IMR-90 (cell line): ENCODE measurements around the gene CCDC70. TPM values are rescaled to one million over a fixed set of nuclear protein-coding genes. Genes with fewer than 3 reads are reported as not detected.

Source experiments
- ATAC-seq: fragments of 200-7000 bp; cut with Tn5 transposase; 2 replicates; pipeline ENCODE4 v1.9.1; 2020; ENCODE audit warnings: low read depth, mild to moderate bottlenecking, moderate library complexity
- BruUV-seq: library from RNA; stranded (reverse); fragments of 400-500 nt; replicated peaks from 2 replicates; lab custom pipeline; 2021; lab: Mats Ljungman, UMichigan
- CTCF ChIA-PET: fragments of 300-600 bp; formaldehyde crosslinking; extraction: SDS; loops from one replicate; lab custom pipeline; 2021; ENCODE audit warnings: antibody characterized with exemption; lab: Yijun Ruan, JAX
- POLR2A ChIA-PET: fragments of 300-600 bp; sonication (Branson Sonifier 250); formaldehyde crosslinking; loops from one replicate; lab custom pipeline; 2022; ENCODE audit warnings: antibody characterized with exemption; ENCODE audit not compliant: unreplicated experiment; lab: Charles Lee
- DNase-seq: peaks from one replicate; pipeline ENCODE4 v3.0.0; 2013
- H2AFZ ChIP-seq: replicated peaks from 2 replicates; pipeline ENCODE3; 2013; ENCODE audit warnings: low read length, mild to moderate bottlenecking; ENCODE audit not compliant: poor library complexity
- H2AK5ac ChIP-seq: 2 replicates; pipeline ENCODE4 v1.6.1; 2013; ENCODE audit warnings: low read depth, low read length, inconsistent platforms
- H2AK9ac ChIP-seq: replicated peaks from 2 replicates; pipeline ENCODE3; 2013; ENCODE audit warnings: mild to moderate bottlenecking, low read depth, low read length, moderate library complexity; ENCODE audit not compliant: poor library complexity
- H2BK120ac ChIP-seq: 2 replicates; pipeline ENCODE4 v1.6.1; 2013; ENCODE audit warnings: low read depth, low read length, inconsistent platforms
- H2BK15ac ChIP-seq: 3 replicates; pipeline ENCODE4 v1.6.1; 2013; ENCODE audit warnings: low read depth, low read length, inconsistent platforms
- H2BK20ac ChIP-seq: 2 replicates; pipeline ENCODE4 v1.6.1; 2013; ENCODE audit warnings: low read depth, mild to moderate bottlenecking, inconsistent platforms, low read length, moderate library complexity
- H2BK5ac ChIP-seq: 2 replicates; pipeline ENCODE4 v1.6.1; 2013; ENCODE audit warnings: mild to moderate bottlenecking, low read depth, low read length, inconsistent platforms; ENCODE audit not compliant: poor library complexity, severe bottlenecking
- H3K14ac ChIP-seq: replicated peaks from 2 replicates; pipeline ENCODE4 v1.6.1; 2013; ENCODE audit warnings: low read depth, low read length, inconsistent platforms
- H3K18ac ChIP-seq: 2 replicates; pipeline ENCODE4 v1.6.1; 2013; ENCODE audit warnings: low read depth, low read length, control low read depth
- H3K23ac ChIP-seq: 2 replicates; pipeline ENCODE4 v1.6.1; 2013; ENCODE audit warnings: low read depth, low read length, inconsistent platforms
- H3K27ac ChIP-seq: 2 replicates; pipeline ENCODE4 v1.5.1; 2013; ENCODE audit warnings: mild to moderate bottlenecking, control low read depth, low read length; ENCODE audit not compliant: insufficient read depth
- H3K27me3 ChIP-seq: 2 replicates; pipeline ENCODE4 v1.6.1; 2013; ENCODE audit warnings: low read length; ENCODE audit not compliant: control insufficient read depth, insufficient read depth
- H3K36me3 ChIP-seq: 2 replicates; pipeline ENCODE4 v1.6.1; 2013; ENCODE audit warnings: low read length, mixed read lengths; ENCODE audit not compliant: control insufficient read depth, insufficient read depth
- H3K4ac ChIP-seq: 2 replicates; pipeline ENCODE4 v1.6.1; 2013; ENCODE audit warnings: low read depth, low read length, inconsistent platforms
- H3K4me1 ChIP-seq: 2 replicates; pipeline ENCODE4 v1.6.1; 2013; ENCODE audit warnings: low read length, mixed read lengths; ENCODE audit not compliant: control insufficient read depth, insufficient read depth
- H3K4me2 ChIP-seq: 2 replicates; pipeline ENCODE4 v1.6.1; 2013; ENCODE audit warnings: low read depth, mild to moderate bottlenecking, control low read depth, low read length, moderate library complexity
- H3K4me3 ChIP-seq: 2 replicates; pipeline ENCODE4 v1.5.1; 2013; ENCODE audit warnings: low read depth, mild to moderate bottlenecking, control low read depth, low read length, moderate library complexity; ENCODE audit not compliant: insufficient read depth
- H3K56ac ChIP-seq: 2 replicates; pipeline ENCODE4 v1.6.1; 2013; ENCODE audit warnings: low read length, inconsistent platforms; ENCODE audit not compliant: insufficient read depth; ENCODE audit errors: extremely low read depth
- H3K79me1 ChIP-seq, 2 experiments: 2 replicates each; pipeline ENCODE4 v1.6.1; 2013; ENCODE audit warnings: low read length in 2 of 2, inconsistent platforms in 1 of 2, low read depth in 1 of 2
- H3K9ac ChIP-seq: 2 replicates; pipeline ENCODE4 v1.6.1; 2013; ENCODE audit warnings: low read depth, low read length, control low read depth
- H3K9me1 ChIP-seq: 2 replicates; pipeline ENCODE4 v1.6.1; 2013; ENCODE audit warnings: low read length, inconsistent platforms; ENCODE audit not compliant: insufficient read depth
- H3K9me3 ChIP-seq: 2 replicates; pipeline ENCODE4 v1.6.1; 2013; ENCODE audit warnings: low read length; ENCODE audit not compliant: control insufficient read depth, insufficient read depth
- H4K20me1 ChIP-seq: 2 replicates; pipeline ENCODE4 v1.6.1; 2013; ENCODE audit warnings: low read length, inconsistent platforms; ENCODE audit not compliant: insufficient read depth
- H4K5ac ChIP-seq: 2 replicates; pipeline ENCODE4 v1.6.1; 2013; ENCODE audit warnings: mild to moderate bottlenecking, low read depth, low read length, control low read depth
- H4K8ac ChIP-seq, 2 experiments: 2 replicates each; pipeline ENCODE4 v1.6.1; 2013; ENCODE audit warnings: low read depth in 2 of 2, low read length in 2 of 2, control low read depth in 1 of 2, inconsistent platforms in 1 of 2
- H4K91ac ChIP-seq: 2 replicates; pipeline ENCODE4 v1.6.1; 2013; ENCODE audit warnings: low read depth, low read length, inconsistent platforms; ENCODE audit not compliant: insufficient read depth
- BHLHE40 ChIP-seq: fragments of 150-350 bp; IDR thresholded peaks from 2 replicates; pipeline ENCODE4 v1.6.1; 2016; ENCODE audit warnings: mild to moderate bottlenecking, low read depth, low read length
- CEBPB ChIP-seq: IDR thresholded peaks from 2 replicates; pipeline ENCODE4 v1.6.1; 2012; ENCODE audit warnings: low read depth, low read length, improper control_type of control experiment
- CHD1 ChIP-seq: IDR thresholded peaks from 2 replicates; pipeline ENCODE4 v1.6.1; 2012; ENCODE audit warnings: low read depth, low read length, improper control_type of control experiment
- CTCF ChIP-seq: conservative IDR thresholded peaks from 2 replicates; pipeline ENCODE4 v1.5.1; 2012; ENCODE audit warnings: mild to moderate bottlenecking, low read depth, low read length, improper control_type of control experiment
- ELK1 ChIP-seq: fragments of 150-350 bp; IDR thresholded peaks from 2 replicates; pipeline ENCODE4 v1.6.1; 2016; ENCODE audit warnings: low read depth, mild to moderate bottlenecking, low read length, moderate library complexity, borderline replicate concordance
- FOS ChIP-seq: fragments of 150-350 bp; IDR thresholded peaks from 2 replicates; pipeline ENCODE4 v1.6.1; 2016; ENCODE audit warnings: low read depth, low read length
- MAFK ChIP-seq: IDR thresholded peaks from 2 replicates; pipeline ENCODE4 v1.6.1; 2012; ENCODE audit warnings: low read depth, low read length, improper control_type of control experiment
- MAZ ChIP-seq: IDR thresholded peaks from 2 replicates; pipeline ENCODE4 v1.6.1; 2012; ENCODE audit warnings: low read depth, mild to moderate bottlenecking, low read length, improper control_type of control experiment, moderate library complexity, borderline replicate concordance
- MXI1 ChIP-seq: IDR thresholded peaks from 2 replicates; pipeline ENCODE4 v1.6.1; 2012; ENCODE audit warnings: low read depth, mild to moderate bottlenecking, low read length, moderate library complexity, borderline replicate concordance
- NFE2L2 ChIP-seq: fragments of 150-350 bp; IDR thresholded peaks from 2 replicates; pipeline ENCODE4 v1.6.1; 2016; ENCODE audit warnings: low read depth, mild to moderate bottlenecking, low read length
- POLR2A ChIP-seq: IDR thresholded peaks from 2 replicates; pipeline ENCODE4 v1.6.1; 2012; ENCODE audit warnings: mild to moderate bottlenecking, low read depth, low read length
- RCOR1 ChIP-seq: IDR thresholded peaks from 2 replicates; pipeline ENCODE4 v1.6.1; 2012; ENCODE audit warnings: mild to moderate bottlenecking, low read length, improper control_type of control experiment; ENCODE audit not compliant: insufficient replicate concordance
- RFX5 ChIP-seq: IDR thresholded peaks from 2 replicates; pipeline ENCODE4 v1.8.0; 2012; ENCODE audit warnings: low read depth, mild to moderate bottlenecking, low read length, moderate library complexity
- SMC3 ChIP-seq: fragments of 150-350 bp; IDR thresholded peaks from 2 replicates; pipeline ENCODE4 v1.6.1; 2016; ENCODE audit warnings: low read depth, mild to moderate bottlenecking, antibody characterized with exemption, low read length, moderate library complexity
- USF2 ChIP-seq: fragments of 150-350 bp; IDR thresholded peaks from 2 replicates; pipeline ENCODE4 v1.6.1; 2017; ENCODE audit warnings: mild to moderate bottlenecking, antibody characterized with exemption, low read length, low read depth
- WGBS, 2 experiments: methylation state at CpG; one replicate each; pipeline versions ENCODE4 v1.1.5 to v1.1.7; 2013; ENCODE audit warnings: missing lambda C conversion rate in 2 of 2; ENCODE audit not compliant: insufficient read length in 1 of 2; ENCODE audit errors: extremely low coverage in 2 of 2; 5-methylcytosine and 5-hydroxymethylcytosine counted together
- dilution Hi-C: fragments of 300-500 bp; cut with HindIII; formaldehyde crosslinking; loops from one replicate; pipeline ENCODE4 v1.14.3; 2018; ENCODE audit warnings: low sequenced_read_pairs; ENCODE audit not compliant: unreplicated experiment
- in situ Hi-C: fragments of 300-500 bp; cut with MboI; formaldehyde crosslinking; loops from 3 replicates; pipeline ENCODE4 v1.14.3; 2019; ENCODE audit warnings: low sequenced_read_pairs, inconsistent platforms, mixed read lengths
- intact Hi-C: fragments of 100-400 bp; cut with micrococcal nuclease; formaldehyde crosslinking; loops from 2 replicates; pipeline ENCODE4 v1.10.0; 2022
- polyA plus RNA-seq, 3 experiments: library from polyadenylated mRNA; depleted of rRNA; stranded (reverse); fragments of >200 nt; gene quantifications; 2 replicates each; pipeline ENCODE4 v1.2.3, GENCODE V29; 2012; ENCODE audit warnings: low replicate concordance in 1 of 3
- total RNA-seq: library from RNA; depleted of rRNA; stranded (reverse); fragments of >200 nt; gene quantifications from 2 replicates; pipeline ENCODE4 v1.2.3, GENCODE V29; 2012

The CCDC70 gene
- total and polyA plus RNA-seq, 2 of the 4 experiments (the other 2 are of a cell fraction): not detected

GRCh38 chr13:51865838-51866237 is 4.1 kb downstream of the CCDC70 start:
- no peak overlapping the region for H3K23ac ChIP-seq
- H2BK20ac ChIP-seq: no peak overlapping the region
- intact Hi-C loops: no loop called here
- H4K8ac ChIP-seq: no peak overlapping the region
- no peak overlapping the region for H3K14ac ChIP-seq
- no peak overlapping the region for H3K56ac ChIP-seq
- H3K79me1 ChIP-seq: no peaks in the 10 kb centered on the region
- H2AK9ac ChIP-seq: no peak overlapping the region
- no peaks in the 10 kb centered on the region for H3K9me3 ChIP-seq
- H3K27ac ChIP-seq: no peak overlapping the region
- no peak overlapping the region for H2AFZ ChIP-seq
- H2AK5ac ChIP-seq: no peak overlapping the region
- in situ Hi-C loops: no loop called here
- no peak overlapping the region for H3K18ac ChIP-seq
- 100% methylated on average over 1 of the region's 7 CpGs; no CpG with 5 or more reads in 1 of the 2 experiments for WGBS, 2 experiments
- no peak overlapping the region for H2BK15ac ChIP-seq
- H2BK120ac ChIP-seq: no peak overlapping the region
- H3K4me3 ChIP-seq: no peak overlapping the region
- H4K91ac ChIP-seq: no peak overlapping the region
- no peak overlapping the region for H2BK5ac ChIP-seq
- H3K9ac ChIP-seq: no peak overlapping the region
- dilution Hi-C loops: no loop called here
- no peak overlapping the region for H4K5ac ChIP-seq
- no peaks in the 10 kb centered on the region for H3K4me1 ChIP-seq
- H4K20me1 ChIP-seq: no peaks in the 10 kb centered on the region
- POLR2A ChIA-PET: no interaction called here
- CTCF ChIA-PET: no interaction called here
- H3K4me2 ChIP-seq: no peak overlapping the region
- no peaks in the 10 kb centered on the region for H3K36me3 ChIP-seq
- BruUV-seq: no TSS peak
- ATAC-seq (no peak), DNase-seq (no peak)
- H3K4ac ChIP-seq: no peak overlapping the region
- H3K9me1 ChIP-seq: no peaks in the 10 kb centered on the region
- H3K27me3 ChIP-seq: peaks cover 24% of the 10 kb centered on the region
- no peak for TF ChIP-seq NFE2L2
- no peak for TF ChIP-seq CEBPB
- no peak for TF ChIP-seq BHLHE40
- TF ChIP-seq CTCF: no peak
- no peak for TF ChIP-seq RFX5
- TF ChIP-seq FOS: no peak
- TF ChIP-seq ELK1: no peak
- TF ChIP-seq MXI1: no peak
- TF ChIP-seq MAZ: no peak
- TF ChIP-seq MAFK: no peak
- no peak for TF ChIP-seq USF2
- no peak for TF ChIP-seq POLR2A
- TF ChIP-seq SMC3: no peak
- TF ChIP-seq RCOR1: no peak
- TF ChIP-seq CHD1: no peak
